HFFc6 (cell line): Measurements from ENCODE around the gene STC2. TPM values are rescaled to one million over a fixed set of nuclear protein-coding genes. Genes with fewer than 3 reads are reported as not detected.
A peak's percentile ranks its signal among the peaks of the same experiment; 100 is the strongest.

ENCODE experiments used
- DNase-seq: peaks from one replicate; pipeline ENCODE4 v3.0.0-alpha.2; 2018
- H3K27ac Mint-ChIP-seq: 2 replicates; pipeline ENCODE4 v1.8.0; 2020; ENCODE audit warnings: mild to moderate bottlenecking, mixed read lengths
- H3K27me3 Mint-ChIP-seq: 2 replicates; pipeline ENCODE4 v1.8.0; 2021; ENCODE audit warnings: mild to moderate bottlenecking, moderate library complexity, mixed read lengths; ENCODE audit not compliant: insufficient read depth
- H3K36me3 Mint-ChIP-seq: 2 replicates; pipeline ENCODE4 v1.8.0; 2021; ENCODE audit warnings: low read depth, mixed read lengths
- H3K4me1 Mint-ChIP-seq: 2 replicates; pipeline ENCODE4 v1.8.0; 2020; ENCODE audit warnings: low read depth, mixed read lengths
- H3K4me3 Mint-ChIP-seq: 2 replicates; pipeline ENCODE4 v1.8.0; 2020; ENCODE audit warnings: mild to moderate bottlenecking, moderate library complexity, mixed read lengths
- H3K9me3 Mint-ChIP-seq: 2 replicates; pipeline ENCODE4 v1.8.0; 2020; ENCODE audit warnings: mild to moderate bottlenecking, mixed read lengths
- total RNA-seq, 6 experiments: library from RNA; stranded (reverse); fragmentation: NEBNext Ultra II Directional; extraction: Animal tissue kit (Norgen Biotek cat#: 25700); gene quantifications; 2 replicates in 1 of 6; 3 replicates in 5 of 6; pipeline ENCODE4 v1.2.3, GENCODE V29; 2021
- TF ChIP-seq, protein P1 (sequence below): fragments of 200-600 bp; sonication (generic); IDR thresholded peaks from 2 replicates; pipeline ENCODE4 v1.5.0; 2021; ENCODE audit warnings: antibody characterized with exemption, mild to moderate bottlenecking

STC2 gene
- total RNA-seq, 6 experiments from 2014 or later, result 66.3 to 89.0 (median 71.5) TPM

DNA sequence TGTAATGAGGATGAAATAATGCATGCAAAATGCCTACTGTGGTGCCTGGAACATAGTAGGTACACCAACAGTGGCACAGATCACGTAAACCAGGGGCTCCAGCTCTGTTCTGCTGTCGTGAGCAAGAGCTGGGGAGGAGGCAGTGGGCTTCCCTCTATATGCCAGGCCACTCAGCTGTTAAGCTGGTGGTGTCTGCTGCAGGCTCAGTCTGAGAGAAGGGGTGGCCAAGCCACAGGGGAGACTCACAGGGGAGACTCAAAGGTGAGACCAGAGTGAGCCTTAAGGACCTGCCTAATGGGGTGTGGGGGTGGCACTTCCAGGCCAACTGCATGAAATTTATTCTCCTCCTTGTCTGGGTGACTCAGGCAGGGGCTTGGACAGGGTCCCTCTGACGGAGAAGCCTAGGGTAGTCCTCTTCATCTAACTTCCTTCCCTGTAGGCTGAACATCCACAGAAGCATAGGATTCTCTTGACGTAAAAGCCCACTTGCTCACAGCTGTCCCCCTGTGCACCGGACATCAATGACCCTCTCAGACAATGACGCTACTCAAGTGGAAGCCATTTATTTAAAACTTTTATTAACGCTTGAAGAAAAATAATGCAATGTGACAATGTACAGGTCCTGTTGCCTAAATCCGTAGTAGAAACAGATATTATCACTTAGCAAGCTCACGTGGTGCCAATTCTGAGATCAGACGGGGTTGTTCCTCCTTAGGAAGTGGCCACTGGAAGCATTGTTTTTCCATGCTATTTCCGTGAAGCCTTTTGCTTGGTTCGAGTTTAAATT is 13.9 kb downstream of the STC2 start:
- DNase-seq, result no peak
- TF ChIP-seq, protein P1, sequence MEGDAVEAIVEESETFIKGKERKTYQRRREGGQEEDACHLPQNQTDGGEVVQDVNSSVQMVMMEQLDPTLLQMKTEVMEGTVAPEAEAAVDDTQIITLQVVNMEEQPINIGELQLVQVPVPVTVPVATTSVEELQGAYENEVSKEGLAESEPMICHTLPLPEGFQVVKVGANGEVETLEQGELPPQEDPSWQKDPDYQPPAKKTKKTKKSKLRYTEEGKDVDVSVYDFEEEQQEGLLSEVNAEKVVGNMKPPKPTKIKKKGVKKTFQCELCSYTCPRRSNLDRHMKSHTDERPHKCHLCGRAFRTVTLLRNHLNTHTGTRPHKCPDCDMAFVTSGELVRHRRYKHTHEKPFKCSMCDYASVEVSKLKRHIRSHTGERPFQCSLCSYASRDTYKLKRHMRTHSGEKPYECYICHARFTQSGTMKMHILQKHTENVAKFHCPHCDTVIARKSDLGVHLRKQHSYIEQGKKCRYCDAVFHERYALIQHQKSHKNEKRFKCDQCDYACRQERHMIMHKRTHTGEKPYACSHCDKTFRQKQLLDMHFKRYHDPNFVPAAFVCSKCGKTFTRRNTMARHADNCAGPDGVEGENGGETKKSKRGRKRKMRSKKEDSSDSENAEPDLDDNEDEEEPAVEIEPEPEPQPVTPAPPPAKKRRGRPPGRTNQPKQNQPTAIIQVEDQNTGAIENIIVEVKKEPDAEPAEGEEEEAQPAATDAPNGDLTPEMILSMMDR, result no peak
- Mint-ChIP-seq H3K36me3 (peaks cover 38% of the 10 kb centered on the region), H3K4me3 (no peak overlapping the region; the same call in 1 of the 2 replicates), H3K27me3 (peaks cover 14% of the 10 kb centered on the region), H3K9me3 (no peaks in the 10 kb centered on the region), H3K4me1 (peaks cover 66% of the 10 kb centered on the region), H3K27ac (peak overlapping the region; percentile 93)

DNA sequence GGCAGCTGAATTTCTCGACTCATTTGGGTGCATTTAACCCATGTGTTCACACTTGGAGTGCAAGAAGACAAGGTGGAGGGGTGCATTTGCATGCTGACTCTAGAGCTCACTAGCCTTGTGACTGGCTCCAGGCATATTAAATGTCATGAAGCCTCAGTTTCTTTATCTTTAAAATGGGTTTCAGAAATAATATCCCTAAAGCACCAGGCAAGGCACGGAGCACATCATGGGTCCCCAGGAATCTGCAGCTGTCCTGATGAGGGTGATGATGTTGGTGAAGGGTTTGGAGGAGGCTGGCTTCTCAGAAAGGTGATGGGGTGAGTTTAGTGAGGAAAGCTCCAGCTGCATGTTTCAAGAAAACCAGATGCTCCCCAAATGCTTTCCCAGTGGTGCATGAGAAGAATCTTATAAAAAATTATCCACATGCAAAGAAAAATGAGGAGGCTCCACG is 14.8 kb downstream of the STC2 start:
- Mint-ChIP-seq H3K27ac (no peak overlapping the region), H3K9me3 (peaks cover 3% of the 10 kb centered on the region), H3K4me1 (peaks cover 56% of the 10 kb centered on the region), H3K4me3 (no peak overlapping the region), H3K27me3 (peaks cover 14% of the 10 kb centered on the region), H3K36me3 (peaks cover 35% of the 10 kb centered on the region)
- no peak for DNase-seq
- TF ChIP-seq, protein P1, result no peak

DNA sequence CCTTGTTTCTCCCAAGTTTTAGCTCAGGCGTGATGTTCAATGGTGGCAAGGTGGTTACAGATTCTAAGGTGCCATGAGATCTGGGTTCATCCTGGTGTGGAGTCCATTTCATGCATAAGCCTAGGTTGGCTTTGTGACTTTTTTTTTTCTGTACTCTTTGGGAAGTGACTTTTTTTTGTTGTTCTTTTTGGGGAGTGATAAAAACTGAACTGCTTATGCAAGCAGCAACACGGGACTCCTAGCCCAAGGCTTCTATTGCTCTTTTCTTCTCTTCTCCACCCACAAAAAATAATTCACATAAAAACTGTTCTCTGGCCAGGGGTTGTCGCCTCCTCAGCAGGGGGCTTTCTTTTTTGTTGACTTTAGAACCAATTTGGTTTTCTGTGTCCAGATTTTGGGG is 15.4 kb downstream of the STC2 start:
- Mint-ChIP-seq H3K27me3 (peaks cover 14% of the 10 kb centered on the region), H3K4me3 (no peak overlapping the region), H3K36me3 (peaks cover 35% of the 10 kb centered on the region), H3K27ac (peak overlapping the region; percentile 1; the same call in 1 of the 2 replicates), H3K9me3 (peaks cover 9% of the 10 kb centered on the region), H3K4me1 (peaks cover 51% of the 10 kb centered on the region)
- DNase-seq, result no peak
- TF ChIP-seq, protein P1, result no peak

DNA sequence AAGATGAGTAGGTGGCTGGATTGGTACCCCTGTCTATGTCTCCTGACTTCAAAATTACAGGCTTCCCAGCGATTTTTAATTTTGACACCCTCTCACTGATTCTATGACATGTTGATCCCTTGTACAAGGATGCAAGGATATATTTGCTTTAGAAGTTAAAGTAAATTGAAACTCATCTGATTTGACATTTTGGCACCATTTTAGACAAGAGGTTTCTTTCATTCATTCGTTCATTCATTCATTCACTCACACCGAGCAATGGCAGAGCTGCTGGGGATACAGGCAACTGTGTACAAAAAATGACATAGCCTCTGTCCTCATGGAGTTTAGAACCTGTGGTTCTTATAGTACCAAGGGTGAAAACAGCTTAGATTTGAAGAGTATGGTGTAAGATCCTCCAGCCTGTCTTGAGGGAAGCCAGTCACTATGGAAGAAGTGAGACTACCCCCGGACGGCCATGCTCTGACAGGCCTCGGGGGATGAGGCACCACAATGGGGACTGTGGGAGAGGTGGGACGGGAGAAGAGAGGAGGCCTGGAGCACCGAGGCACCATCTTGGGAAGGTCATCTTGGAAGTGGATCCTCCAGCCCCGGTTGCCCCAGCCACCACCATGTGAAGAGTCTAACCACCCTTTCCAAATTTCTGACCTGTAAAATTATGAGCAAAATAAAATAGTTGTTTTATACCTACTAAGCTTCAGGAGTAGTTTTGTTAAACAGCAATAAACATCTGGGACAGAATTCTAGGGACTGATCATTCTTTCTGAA is 16.2 kb downstream of the STC2 start:
- H3K4me3 Mint-ChIP-seq, result no peak overlapping the region
- peaks cover 29% of the 10 kb centered on the region for H3K36me3 Mint-ChIP-seq
- H3K9me3 Mint-ChIP-seq, result peaks cover 12% of the 10 kb centered on the region
- DNase-seq, result no peak
- peaks cover 43% of the 10 kb centered on the region for H3K4me1 Mint-ChIP-seq
- TF ChIP-seq, protein P1, result no peak
- peaks cover 10% of the 10 kb centered on the region for H3K27me3 Mint-ChIP-seq
- peak overlapping the region; percentile 93 for H3K27ac Mint-ChIP-seq

DNA sequence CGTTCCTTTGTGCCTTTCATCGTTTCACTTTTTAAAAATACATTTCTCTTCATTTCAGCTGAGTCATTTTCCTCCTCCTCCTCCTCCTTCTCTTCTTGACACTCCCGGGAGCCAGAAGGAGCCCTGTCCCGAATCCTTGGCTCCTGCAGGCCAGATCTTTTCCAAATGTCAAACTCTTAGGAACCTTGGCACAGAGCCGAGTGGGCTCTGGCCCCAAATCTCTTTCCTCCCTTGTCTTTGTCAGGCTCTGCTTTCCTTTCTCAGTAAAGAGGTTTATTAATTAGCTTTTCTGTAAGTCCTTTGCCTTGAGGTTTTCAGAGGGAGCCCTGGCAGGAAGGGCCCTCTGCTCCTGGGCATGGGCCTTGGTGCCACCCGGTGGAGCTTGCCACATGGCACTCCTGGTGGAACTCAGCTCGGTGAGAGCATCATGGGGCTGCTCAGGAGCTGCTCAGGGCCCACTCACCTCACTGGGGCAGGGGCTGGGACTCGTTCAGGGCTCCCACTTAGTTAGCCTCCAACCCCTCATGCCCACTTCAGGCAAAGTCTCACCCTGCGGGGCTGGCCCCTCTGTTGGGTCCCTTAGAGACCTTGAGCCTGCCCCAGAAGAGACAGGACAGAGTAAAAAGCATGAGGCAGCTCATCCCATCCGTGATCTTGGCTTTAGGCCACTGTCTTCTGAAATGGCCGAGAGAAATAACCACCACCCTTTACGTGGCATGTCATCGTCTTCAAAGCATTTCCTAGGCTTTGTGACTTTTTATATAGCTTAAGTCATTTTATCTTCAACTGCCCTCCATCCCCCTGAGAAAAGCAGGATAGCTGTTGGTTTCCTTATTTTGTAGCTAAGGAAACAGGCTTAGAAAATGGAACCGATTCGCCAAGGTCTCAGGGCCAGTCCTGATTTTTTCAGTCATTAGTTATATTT is 17.1 kb downstream of the STC2 start:
- no peak for DNase-seq
- peaks cover 25% of the 10 kb centered on the region for H3K36me3 Mint-ChIP-seq
- H3K27me3 Mint-ChIP-seq, result peaks cover 5% of the 10 kb centered on the region

More for the DNA sequence above, 17.1 kb downstream of the STC2 start:
- Mint-ChIP-seq H3K27ac (peak overlapping the region; percentile 93), H3K4me3 (peak overlapping the region; percentile 44), H3K9me3 (peaks cover 12% of the 10 kb centered on the region), H3K4me1 (peaks cover 35% of the 10 kb centered on the region)
- TF ChIP-seq, protein P1, result peak; percentile 21; the same call in 1 of the 2 replicates
